LNCaP clone FGC (cell line): Measurements from ENCODE around the gene IKZF1.

Experiments
- DNase-seq: peaks from one replicate; pipeline ENCODE4 v3.0.0-alpha.2; 2011; ENCODE audit warnings: low read depth
- H3K4me3 ChIP-seq: 2 replicates; pipeline ENCODE4 v1.5.1; 2011; ENCODE audit warnings: mild to moderate bottlenecking, low read depth, low read length, control low read depth
- CTCF ChIP-seq: IDR thresholded peaks from 2 replicates; pipeline ENCODE4 v1.5.1; 2012; ENCODE audit warnings: mild to moderate bottlenecking; ENCODE audit not compliant: control insufficient read depth, insufficient read depth; ENCODE audit errors: extremely low read depth

Gene IKZF1

GRCh38 chr7:50368366-50368765 lies 63.9 kb downstream of the IKZF1 start:
- TF ChIP-seq CTCF, result no peak
- no peak overlapping the region for H3K4me3 ChIP-seq
- no peak for DNase-seq

- TF ChIP-seq CTCF, result peak; percentile 41
- H3K4me3 ChIP-seq, result no peak overlapping the region
- no peak for DNase-seq
These were observed 64.9 kb downstream of the IKZF1 start for GRCh38 chr7:50369143-50370026.

GRCh38 chr7:50370884-50371283 lies 66.4 kb downstream of the IKZF1 start:
- H3K4me3 ChIP-seq, result no peak overlapping the region
- DNase-seq, result no peak
- TF ChIP-seq CTCF, result no peak

- TF ChIP-seq CTCF, result no peak
- H3K4me3 ChIP-seq, result no peak overlapping the region
- no peak for DNase-seq
These were observed 67.1 kb downstream of the IKZF1 start for GRCh38 chr7:50371551-50372021.

GRCh38 chr7:50372923-50373322 lies 68.4 kb downstream of the IKZF1 start:
- TF ChIP-seq CTCF, result no peak
- DNase-seq, result no peak
- H3K4me3 ChIP-seq, result no peak overlapping the region

- no peak for DNase-seq
- no peak for TF ChIP-seq CTCF
- H3K4me3 ChIP-seq, result no peak overlapping the region
These were observed 71.7 kb downstream of the IKZF1 start for GRCh38 chr7:50376056-50376820.
